GM21381 (cell line): ENCODE measurements around the gene AGT.

Source experiments
- ATAC-seq: cut with Tn5 transposase; IDR thresholded peaks from one replicate; pipeline ENCODE4 v1.9.1; 2021; ENCODE audit warnings: mild to moderate bottlenecking, moderate library complexity; ENCODE audit not compliant: unreplicated experiment

AGT gene

DNA sequence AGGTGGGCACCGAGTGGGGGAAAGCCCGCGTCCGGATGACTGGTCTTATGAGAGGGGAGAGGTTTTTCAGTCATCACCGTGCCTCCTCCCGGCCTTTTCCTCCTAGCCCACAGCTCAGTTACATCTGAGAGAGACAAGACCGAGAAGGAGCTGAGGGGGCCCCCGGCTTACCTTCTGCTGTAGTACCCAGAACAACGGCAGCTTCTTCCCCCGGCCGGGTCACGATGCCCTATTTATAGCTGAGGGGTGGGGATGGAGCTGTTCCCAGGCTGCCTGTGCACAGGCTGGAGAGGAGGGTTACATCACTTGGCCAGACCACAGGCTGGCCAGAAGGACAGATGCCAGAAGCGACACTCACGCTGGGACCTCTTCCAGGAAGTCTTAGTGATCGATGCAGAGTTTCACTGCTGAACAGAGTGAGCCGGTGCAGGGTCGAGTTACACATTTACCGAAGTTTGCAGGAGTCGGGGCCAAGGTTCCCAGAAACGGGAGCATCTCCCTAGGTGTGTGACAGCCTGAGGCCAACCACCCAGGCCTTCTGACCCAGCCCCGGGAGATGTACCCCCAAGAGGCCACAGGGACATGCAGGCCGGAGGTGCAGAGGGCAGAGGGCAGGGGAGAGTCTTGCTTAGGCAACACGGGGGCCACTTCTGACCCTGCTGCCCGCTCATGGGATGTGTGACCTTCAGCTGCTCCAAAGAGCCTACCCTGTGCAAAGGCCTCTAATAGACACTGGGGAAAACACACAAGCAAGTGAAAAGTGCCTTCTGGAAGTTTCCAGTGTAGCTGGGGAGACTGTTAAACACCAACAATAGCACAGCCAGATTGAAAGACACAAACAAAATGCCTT, at the start of gene AGT:
Gene AGT, minus strand, starts transcription at position 208 of the 850 bp plus-strand sequence. CDS start 3,299 bp downstream, outside the sequence.
- ATAC-seq: no peak

DNA sequence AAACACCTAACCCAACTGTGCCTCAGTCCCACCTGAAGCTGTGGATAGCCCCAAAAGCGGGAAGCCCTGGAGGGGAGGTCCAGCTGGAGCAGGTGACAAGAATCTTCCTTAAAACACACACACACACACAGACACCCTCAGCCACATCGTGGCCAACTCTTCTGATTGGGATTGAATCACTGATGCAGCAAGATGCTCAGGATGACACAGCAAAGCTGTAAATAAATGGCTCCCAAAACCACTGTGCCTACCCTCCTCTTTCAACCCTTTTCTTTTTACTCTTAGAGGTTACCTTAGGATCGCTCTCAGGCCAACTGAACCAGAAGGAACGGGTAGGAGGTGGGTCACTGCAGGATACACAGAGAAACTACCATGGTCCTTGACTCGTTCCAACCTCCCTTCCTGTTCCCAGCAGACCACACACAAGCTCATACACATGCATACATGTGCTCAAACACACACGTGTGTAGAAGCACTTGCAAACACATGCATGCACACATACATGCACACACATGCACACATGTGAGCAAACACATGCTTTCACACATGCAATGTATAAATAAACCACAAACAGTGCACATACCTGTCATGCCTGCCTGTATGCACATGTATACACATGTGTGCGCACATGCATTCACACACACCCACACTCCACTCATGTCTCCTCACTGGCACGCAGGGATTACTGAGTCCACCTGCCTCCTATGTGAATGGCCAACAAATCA, 47.7 kb upstream of the AGT start:
- ATAC-seq: no peak

DNA sequence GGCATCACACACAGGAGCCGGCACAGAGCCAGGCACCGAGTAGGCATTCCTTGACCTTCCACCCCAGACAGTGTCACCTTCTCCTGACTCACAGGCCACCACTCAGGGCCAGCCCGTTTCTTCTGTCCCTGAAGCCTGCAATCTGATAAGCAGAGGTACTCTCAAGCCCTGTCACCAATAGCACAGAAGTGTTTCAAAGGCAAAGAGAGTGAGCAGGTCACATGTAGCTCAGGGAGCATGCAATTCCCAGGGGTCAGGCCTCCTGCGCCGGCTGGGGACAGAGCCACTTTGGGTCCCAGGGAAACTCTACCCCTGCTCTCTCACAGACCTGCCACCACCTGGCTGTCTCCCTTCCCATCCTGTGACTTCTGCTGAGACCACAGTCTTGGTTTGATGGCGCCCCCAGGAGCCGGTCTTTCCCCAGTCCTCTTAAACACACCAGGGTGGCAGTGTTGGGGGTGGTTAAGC, 46.5 kb upstream of the AGT start:
- ATAC-seq: no peak

DNA sequence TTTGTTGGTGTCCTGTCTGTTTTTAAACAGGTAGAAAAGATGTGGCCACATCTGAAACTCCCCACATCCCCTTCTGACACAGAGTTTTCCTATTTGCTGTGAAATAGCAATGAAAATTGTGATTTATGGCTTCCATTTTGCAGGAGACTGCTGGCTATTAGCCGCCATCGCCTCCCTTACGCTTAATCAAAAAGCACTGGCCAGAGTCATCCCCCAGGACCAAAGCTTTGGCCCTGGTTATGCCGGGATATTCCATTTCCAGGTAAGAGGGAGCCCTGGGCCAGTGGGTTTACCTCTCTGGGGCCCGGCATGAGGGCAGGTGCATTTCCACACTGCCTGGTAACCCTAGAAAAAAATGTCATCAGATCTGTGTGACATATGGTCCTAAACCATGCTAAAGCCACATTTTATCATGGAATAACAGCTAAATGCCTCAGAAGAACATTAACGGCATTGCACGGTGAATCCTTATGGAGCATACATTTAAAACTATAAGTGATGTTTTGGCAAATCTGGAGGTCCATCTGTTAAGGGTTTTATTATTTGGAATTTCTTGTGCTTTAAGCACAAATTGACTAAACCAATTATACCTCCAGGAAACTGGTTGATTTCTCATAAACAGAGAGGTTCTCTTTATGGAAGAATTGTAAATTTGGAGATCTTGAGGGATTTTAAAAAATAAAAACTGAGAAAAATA, 45.6 kb upstream of the AGT start:
- ATAC-seq: no peak

DNA sequence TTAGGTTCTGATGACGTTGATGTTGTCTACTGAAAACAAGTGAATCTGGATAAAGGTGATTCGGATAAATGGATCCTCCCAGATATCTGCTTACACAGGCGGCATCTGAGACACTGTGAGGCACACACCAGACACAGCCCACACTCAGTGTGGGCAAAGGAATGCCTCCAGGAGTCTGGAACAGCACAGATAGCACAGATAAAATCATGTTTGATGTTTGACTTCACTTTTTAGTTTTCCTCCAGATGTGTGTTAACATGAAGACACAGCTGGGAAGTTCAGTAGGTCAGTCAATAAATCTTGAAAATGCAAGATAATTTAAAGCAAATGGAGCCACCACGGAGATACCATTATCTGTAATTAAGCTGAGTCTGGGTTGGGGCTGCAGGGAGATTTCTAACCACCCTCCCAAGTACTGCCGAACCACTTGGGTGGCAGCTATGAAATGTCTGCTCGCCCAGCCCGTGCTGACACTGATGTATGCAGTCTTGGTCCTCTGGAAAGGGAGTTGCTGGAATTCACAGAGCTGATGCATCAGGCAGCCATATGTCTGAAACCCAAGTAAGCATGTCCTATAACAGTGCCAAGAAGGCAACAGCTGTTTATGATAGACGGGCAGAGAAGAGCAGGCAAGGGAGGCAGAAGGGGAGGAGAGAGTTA, 44.9 kb upstream of the AGT start:
- ATAC-seq: no peak

DNA sequence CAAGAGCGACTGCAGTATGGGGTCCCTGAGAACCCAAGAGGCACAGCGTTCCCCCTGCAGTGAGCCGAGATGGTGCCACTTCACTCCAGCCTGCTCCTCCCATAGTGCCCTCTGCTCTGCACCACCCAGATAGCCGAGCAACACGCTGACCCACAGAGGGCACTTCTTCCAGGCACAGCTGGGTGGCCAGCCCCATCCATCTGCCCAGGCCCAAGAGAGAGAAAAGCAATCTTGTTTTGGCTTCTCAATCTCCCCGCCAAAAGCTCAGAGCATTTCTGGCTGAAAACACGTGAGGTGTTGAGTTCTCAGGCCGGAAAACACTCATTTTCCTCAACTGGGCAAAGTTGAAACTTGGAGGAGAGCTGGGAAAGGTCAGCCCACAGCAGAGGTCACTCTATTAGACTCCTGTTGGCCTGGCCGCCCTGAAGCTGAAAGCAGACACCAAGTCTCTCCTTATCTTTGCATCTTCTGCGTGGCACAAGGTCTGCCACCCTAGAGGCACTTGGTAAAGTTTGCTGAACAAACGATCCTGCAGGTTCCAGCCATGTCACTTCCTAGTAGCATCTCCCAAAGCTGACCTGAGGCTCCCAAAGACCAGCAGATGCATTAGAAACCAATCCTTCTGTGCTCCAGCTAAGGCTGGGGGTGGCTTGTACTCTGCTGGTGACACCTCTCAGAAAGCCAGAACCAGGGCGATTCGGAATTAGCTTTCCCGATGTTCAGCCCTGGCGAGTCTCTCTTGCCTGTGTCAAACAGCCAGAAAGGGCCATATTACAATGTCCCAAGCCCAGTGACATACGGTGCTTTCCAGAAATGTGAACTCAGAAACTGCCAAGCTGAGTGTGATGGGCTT, 44.2 kb upstream of the AGT start:
- no peak for ATAC-seq

DNA sequence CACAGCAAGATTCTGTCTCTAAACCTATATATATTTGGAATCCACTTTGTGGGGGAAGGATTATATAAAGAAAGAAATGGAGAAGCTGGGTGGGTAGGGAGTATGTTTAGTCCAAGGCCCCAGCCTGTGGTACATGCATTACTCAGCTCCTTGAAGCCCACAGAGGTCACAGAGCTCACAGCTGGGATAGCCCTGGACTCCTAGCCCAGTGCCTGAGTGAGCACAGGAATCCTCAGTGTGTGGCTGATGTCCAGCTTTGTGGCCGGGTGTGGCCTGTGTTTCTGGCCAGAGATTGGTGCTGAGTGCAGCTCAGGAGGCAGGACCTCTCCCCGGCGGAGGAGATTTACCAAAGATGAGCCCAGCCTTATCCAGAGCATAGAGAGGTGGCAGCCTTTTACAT, 40.9 kb upstream of the AGT start:
- ATAC-seq: no peak

DNA sequence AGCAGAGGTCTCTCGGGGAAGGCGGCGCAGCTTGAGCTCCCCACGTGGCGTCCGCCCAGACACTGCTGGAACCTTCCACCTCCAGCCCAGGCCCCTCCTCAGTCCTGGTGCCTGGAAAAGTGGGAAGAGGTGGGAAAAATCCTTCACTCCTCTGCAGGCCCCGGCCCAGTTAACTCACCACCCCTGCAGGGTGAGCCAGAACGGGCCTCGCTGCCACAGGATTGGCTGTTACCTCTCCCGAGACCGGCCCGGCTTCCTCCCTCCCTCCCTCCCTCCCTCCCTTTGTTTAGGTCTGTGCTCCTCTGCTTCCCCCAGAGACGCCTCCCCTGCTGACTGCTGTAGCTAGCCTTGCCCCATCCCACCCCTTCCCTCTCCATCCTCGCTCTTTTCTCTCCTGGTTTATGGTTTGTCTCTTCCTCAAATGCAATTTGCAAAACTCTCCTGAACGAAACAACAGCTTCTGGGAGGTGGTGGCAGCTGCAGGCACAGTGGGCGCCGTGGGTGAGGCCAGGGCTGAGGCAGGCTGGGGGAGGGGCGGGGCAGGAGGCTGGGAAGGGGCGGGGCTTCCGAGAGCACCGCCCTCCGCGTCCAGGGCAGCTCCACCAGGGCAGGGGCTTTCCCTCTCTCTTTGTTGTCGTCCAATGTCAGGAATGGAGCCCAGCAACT, 39.8 kb upstream of the AGT start:
- no peak for ATAC-seq

GRCh38 chr1:230753191-230753585, 39.3 kb upstream of the AGT start:
- ATAC-seq: no peak

- no peak for ATAC-seq
Measured at GRCh38 chr1:230752407-230752806, 38.5 kb upstream of the AGT start.

DNA sequence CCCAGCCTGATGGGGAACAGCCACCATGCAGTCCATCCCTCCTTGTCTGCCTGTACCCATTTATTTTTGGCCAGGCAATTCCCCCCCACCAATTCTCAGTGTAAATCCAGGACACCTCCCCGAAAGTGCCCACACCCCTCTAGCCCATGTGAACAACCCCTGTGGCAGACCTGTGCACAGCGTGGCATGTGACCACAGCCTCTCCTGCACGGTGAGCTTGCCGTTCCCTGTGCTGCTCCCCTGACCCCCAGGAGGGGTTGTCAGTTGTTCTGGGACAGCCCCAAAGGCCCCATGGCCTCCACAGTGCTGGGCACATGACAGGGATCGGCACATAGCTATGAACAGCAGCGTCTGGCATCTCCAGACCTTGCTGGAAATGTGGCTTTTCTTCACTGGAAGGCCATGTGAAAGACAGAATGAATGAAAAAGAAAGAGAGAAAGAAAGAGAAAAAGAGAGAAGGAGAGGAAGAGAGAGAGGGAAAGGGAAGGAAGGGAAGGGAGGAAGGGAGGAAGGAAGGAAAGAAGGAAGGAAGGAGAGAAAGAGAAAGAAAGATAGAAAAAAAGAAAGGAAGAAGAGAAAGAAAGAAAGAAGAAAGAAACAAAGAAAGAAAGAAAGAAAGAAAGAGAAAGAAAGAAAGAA, 37.2 kb upstream of the AGT start:
- no peak for ATAC-seq

- ATAC-seq: no peak
Measured at GRCh38 chr1:230750576-230750975, 36.7 kb upstream of the AGT start.

DNA sequence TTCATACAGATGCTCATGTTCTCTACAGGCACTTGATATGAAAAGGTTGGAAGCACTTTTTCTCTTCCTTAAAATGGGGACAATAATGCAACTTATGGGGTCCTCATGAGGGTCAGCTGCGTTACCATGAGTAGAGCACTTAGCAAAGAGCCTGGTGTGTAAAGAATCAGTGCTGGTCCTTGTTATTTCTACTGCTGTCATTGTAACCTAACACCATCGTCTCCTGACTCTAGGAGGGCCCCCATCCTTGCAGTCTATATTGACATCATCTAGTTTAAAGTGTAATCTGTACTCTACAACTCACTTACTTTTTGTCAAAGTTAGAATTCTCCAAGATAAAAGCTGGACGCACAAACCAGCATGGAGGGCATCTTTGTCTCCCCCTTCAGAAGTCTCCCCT, 35.7 kb upstream of the AGT start:
- no peak for ATAC-seq

DNA sequence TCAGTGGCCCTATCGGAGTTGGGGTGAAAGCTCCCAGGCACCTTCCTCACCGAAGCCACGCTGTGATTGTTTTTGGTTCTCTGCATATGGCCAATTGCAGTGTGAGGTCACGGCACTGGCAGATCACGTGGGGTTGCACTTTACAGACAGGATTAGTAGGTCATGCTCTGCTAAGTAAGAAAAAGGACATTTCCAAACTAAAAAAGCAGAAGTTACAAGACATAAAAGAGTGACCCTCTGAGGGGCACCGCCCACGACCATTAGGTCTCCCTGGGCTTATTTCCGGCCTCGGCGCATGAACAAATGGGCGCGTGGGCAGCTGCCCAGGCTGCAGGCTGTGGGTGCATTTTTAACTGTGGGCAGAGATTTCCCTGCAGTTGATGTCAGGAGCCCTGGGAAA, 35.2 kb upstream of the AGT start:
- ATAC-seq: no peak

DNA sequence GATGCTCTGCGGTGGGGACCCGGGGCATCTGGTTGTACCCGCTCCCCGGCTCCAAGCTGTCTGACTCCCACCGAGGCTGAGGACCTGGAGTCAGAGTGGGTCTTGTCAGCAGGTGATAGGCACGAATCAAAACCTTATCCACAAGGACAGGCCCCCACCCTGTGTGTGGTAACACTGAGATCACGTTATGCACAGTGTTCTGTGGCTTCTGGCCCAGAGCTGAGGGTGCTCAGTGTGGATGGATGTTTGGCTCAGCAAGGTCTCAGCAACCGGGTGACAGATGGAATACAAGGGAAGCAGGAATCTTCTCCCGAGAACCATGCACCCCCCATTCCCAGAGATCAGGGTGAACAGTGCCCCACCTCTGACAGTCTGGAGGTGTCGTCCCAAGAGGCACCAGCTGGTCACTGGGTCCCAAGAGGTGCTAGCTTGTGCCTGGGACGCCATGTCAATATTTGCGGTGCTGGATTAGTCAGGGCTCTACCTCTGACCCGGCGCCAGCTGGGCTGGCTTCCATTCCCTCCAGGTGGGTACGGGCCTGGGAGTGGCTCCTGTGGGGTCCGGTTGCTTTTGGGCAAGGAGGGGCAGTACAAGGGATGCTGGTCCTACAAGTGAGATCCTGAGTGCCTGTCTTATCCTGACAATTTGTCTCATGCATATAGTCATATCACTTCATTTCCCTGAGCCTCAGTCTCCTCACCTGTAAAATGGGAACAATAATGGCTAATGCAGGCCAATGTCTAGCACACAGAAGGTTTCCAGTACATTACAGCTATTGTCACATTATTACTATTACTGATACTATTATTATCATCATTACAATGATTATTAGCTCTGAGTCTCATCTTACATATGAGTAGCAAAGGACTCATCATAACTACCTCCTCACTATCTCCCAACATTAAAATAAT, 34.2 kb upstream of the AGT start:
- ATAC-seq: no peak

DNA sequence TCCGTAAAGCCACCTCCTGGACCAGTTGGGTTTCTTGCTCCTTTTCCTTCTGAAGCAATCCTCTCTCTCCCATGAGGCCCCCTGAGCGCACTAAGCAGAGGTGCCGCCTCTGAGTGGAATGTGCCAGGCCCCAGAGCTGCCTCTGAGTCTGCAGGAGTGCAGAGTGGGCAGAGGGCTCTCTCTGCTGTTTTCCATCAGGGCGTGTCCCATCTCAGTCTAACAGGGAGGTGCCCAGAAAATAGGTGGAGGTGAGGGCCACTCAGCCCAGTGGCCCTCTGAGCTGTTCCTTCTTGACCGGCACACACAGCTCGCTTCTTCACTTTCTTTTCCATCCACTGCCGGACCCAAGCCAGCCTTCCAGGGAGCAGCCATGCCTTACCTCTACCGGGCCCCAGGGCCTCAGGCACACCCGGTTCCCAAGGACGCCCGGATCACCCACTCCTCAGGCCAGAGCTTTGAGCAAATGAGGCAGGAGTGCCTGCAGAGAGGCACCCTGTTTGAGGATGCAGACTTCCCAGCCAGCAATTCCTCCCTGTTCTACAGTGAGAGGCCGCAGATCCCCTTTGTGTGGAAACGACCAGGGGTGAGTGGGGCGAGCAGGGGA, 33.3 kb upstream of the AGT start, which contains the start of gene CAPN9:
Gene CAPN9, plus strand, starts transcription at position 262 of the 604 bp plus-strand sequence. Its CDS starts 109 bp downstream, at position 371.
- ATAC-seq: no peak

GRCh38 chr1:230746617-230747016, 32.7 kb upstream of the AGT start:
- no peak for ATAC-seq

DNA sequence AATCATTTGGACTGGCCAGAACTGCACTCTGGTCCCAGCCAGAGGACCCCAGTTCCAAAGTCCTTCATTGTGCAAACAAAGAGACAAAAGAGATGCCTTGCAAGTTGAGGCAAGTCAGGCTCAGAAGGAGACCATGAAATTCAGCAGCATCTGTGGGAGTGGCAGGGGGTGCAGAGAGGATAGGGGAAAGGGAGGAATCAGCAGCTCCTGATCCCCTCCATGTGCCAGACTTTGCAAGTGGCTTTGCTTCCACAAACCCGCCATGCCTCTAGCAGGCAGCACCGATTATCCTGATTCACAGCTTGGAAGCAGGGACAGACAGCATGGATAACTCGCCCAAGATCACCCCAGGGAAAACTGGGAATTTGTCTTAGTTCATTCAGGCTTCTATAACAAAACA, 31.1 kb upstream of the AGT start:
- no peak for ATAC-seq
